HuH-7.5 (cell line): ENCODE measurements around the gene ATP9A.

Source experiments
- DNase-seq: peaks from one replicate; pipeline ENCODE4 v3.0.0; 2011; ENCODE audit warnings: low spot score

ATP9A gene

DNA sequence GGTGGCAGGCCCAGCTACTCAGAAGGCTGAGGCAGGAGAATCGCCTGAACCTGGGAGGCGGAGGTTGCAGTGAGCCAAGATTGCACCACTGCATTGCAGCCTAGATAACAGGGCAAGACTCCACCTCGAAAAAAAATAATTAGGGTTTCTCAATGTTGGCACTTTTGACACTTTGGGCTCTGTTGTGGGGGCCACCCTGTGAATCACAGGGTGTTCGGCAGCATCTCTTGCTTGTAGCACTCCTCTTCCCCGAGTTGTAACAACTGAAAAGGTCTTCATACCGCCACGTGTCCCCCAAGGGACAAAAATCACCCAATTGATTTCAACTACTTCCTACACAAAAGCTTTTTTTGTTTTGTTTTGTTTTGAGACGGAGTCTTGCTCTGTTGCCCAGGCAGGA lies 172.4 kb downstream of the ATP9A start:
- DNase-seq = no peak

GRCh38 chr20:51595058-51595532 lies 173.1 kb downstream of the ATP9A start:
- DNase-seq = peak; percentile 95

GRCh38 chr20:51594236-51595057 lies 173.7 kb downstream of the ATP9A start:
- DNase-seq = no peak

DNA sequence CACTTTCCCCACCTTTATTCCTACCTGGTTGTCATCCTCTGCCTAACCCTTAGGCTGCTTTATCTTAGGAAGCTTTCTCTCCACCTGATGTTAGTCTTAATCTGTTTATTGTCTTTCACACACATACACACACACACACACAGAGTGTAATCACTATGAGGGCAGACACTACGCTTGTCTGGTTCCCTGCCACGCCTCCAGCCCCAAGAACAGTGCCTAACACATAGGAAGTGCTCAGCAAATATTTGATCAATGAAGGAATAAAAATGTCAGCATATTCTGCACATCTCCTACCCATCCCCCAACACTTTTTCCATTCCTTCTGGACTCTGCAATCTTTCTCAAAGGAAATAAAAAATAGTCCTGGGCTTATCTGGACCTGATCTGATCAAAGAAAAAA lies 174.6 kb downstream of the ATP9A start:
- no peak for DNase-seq

GRCh38 chr20:51592564-51592963 lies 175.6 kb downstream of the ATP9A start:
- DNase-seq = no peak

DNA sequence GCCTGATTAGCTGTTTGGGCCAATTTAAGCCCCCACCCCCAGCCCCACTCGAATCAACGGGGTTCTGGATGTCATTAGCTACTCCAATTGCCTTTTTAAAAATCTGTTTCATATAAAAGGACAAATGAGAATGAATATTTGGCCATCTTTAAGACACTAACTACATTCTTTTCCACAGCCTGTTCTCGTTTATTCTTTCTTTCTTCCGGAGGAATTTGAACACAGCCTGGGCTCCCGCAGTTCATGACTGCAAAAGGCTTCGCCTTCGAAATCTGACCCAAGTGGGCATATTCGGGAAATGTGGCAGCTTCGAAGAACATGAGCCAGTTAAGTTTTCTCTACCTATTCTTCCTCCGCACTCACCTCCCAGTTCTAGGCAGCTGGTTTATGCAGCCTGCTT lies 176.3 kb downstream of the ATP9A start:
- no peak for DNase-seq

- DNase-seq = no peak
Measured at GRCh38 chr20:51588762-51589161, 179.4 kb downstream of the ATP9A start.

DNA sequence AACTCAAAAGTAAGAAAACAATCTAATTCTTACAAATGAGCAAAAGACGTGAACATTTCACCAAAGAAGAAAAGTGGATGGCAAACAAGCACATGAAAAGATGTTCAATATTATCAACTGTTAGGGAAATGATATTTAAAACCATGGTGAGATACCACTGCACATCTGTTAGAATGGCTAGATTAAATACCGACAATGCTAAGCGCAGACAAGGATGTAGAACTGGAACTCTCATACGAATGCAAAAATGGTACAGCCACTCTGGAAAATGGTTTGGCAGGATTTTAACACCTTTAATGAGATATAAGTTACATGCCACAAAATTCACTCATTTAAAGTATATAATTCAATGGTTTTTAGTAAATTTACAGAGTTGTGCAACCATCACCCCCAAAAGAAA lies 181.0 kb downstream of the ATP9A start:
- no peak for DNase-seq

DNA sequence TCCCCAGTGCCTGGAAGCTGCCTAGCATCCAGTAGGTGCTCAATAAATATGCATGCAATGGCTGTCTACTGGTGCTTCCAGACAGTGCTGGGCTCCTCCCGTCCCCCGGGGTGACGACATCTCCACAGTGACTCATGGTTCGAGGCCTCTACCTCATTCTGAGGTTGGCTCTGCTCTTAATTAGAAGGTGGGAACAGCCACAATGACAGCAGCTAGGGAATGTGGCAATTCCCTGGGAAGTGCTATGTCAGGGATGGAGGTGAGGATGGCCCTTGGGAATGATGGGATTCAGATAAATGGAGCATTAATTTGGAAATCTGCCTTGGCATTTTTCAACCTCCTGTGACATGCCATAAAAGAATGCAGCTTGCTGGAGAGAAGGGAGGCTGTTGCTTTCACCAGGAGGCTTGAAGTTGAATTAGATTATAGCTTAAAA lies 182.2 kb downstream of the ATP9A start:
- DNase-seq = no peak

GRCh38 chr20:51585148-51585547 lies 183.0 kb downstream of the ATP9A start:
- DNase-seq = no peak

GRCh38 chr20:51584737-51585136 lies 183.5 kb downstream of the ATP9A start:
- no peak for DNase-seq

DNA sequence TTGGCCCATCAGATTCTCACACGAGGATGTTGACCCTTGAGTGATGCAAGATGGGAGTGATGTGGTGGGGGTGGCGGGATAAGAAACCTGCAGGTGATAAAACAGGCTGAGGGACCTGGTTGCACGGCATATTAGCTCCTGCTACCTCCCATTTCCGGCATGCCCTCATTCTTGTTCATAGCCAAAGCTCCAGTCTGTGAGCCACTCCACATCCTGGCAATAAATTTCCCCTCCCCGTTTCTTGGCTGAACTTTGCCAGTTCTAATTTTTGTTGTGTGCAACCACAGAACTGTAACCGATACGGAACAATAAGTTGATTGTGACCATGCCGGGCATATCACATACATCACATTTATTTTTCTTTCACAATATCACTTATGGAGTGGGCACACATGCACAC lies 184.1 kb downstream of the ATP9A start:
- no peak for DNase-seq

GRCh38 chr20:51583499-51583898 lies 184.7 kb downstream of the ATP9A start:
- no peak for DNase-seq

DNA sequence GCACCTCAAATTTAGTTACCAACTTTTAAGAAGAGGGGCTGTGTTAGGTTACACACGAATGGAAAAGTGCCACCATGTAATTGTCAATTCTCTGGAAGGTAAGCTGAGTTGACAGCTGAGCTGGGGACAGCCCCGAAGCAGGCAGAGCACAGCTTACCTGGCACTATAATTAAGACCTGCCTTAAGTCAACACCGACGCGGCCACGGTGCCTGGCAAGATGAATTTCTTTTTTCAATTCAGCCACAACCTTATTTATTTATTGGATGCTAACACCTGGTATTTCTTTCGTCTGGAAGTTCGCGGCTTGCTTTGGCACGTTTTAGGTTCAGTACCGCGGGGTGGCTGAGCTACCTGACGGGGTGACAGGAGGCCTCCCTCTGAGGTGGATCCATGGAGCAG lies 185.1 kb downstream of the ATP9A start:
- DNase-seq = no peak

GRCh38 chr20:51581571-51581970 lies 186.6 kb downstream of the ATP9A start:
- DNase-seq = no peak

DNA sequence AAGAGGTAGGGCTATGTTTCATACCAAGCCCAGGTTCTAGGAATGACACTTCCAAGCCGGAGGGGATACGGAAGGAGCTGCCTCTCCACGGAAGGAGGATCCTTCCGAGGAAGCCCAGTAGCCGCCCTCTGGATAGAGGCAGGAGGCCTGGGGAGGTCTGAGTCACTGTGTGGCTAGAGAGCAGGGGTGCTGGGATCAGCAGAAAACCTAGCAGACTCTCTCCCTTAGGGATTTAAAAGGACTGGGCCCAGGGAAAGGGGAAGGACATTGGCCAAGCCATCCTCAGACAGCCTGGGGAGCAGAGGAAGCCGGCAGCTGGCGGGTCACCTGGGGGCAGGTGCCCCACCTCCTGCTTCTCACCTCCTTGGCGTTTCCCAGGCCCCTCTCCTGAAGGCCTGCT lies 189.1 kb downstream of the ATP9A start:
- no peak for DNase-seq

- DNase-seq = no peak
Measured at GRCh38 chr20:51578145-51578459, 190.1 kb downstream of the ATP9A start.

DNA sequence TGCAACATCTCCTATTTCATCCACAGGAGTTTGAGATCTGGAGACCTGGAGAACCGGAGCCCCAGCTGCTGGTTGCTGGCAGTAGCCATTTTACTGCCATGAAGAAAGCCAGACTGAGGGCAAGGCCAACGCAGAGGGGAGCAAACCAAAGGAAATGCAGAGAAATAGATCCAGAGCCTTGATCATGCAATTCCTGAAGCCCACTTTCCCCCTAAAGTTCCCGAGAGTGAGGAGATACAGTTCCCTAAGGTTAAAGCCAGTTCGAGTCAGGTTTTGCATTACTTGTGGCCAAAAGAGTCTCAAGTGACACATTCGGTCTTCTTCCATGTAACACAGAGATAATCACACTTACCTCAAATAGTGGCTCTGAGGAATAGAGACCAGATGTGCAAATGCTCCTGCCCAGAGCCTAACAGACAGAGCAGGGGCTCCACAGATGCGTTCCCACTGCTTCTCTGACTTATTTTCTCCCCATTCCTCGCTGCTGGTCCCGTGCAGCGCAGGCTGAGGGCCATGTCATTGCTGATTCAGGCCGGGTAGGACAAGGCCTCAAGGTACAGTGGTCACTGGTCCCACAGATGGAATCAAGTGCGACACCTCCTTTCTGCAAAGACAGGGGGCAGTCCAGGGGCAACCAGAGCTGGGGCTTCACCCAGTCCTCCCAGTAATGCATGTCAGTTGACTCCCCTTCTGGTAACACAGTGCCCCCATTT lies 190.6 kb downstream of the ATP9A start:
- DNase-seq = no peak

DNA sequence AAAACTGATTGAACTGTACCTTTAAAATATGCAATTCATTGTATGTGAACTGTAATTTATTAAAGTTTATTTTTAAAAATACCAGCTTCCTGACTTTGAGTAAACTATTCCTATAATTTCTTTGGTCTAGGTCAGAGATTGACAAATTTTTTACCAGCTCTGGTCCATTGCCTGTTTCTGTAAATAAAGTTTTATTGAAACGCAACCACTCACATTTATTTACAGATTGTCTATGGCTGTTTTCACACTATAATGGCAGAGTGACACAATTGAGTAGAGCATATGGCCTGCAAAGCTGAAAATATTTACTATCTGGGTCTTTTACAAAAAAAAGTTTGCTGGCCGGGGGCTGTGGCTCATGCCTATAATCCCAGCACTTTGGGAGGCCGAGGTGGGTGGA lies 192.7 kb downstream of the ATP9A start:
- DNase-seq = no peak

GRCh38 chr20:51574248-51575033 lies 193.7 kb downstream of the ATP9A start:
- DNase-seq = no peak

- DNase-seq = no peak
Measured at GRCh38 chr20:51573576-51574243, 194.5 kb downstream of the ATP9A start.

GRCh38 chr20:51571460-51571794 lies 196.8 kb downstream of the ATP9A start:
- no peak for DNase-seq
